HFFc6 (cell line): Measurements from ENCODE around the gene HAVCR1. TPM values are rescaled to one million over a fixed set of nuclear protein-coding genes. Genes with fewer than 3 reads are reported as not detected.
A peak's percentile ranks its signal among the peaks of the same experiment; 100 is the strongest.

Experiments
- DNase-seq: peaks from one replicate; pipeline ENCODE4 v3.0.0-alpha.2; 2018
- H3K27ac Mint-ChIP-seq: 2 replicates; pipeline ENCODE4 v1.8.0; 2020; ENCODE audit warnings: mild to moderate bottlenecking, mixed read lengths
- H3K27me3 Mint-ChIP-seq: 2 replicates; pipeline ENCODE4 v1.8.0; 2021; ENCODE audit warnings: mild to moderate bottlenecking, moderate library complexity, mixed read lengths; ENCODE audit not compliant: insufficient read depth
- H3K36me3 Mint-ChIP-seq: 2 replicates; pipeline ENCODE4 v1.8.0; 2021; ENCODE audit warnings: low read depth, mixed read lengths
- H3K4me1 Mint-ChIP-seq: 2 replicates; pipeline ENCODE4 v1.8.0; 2020; ENCODE audit warnings: low read depth, mixed read lengths
- H3K4me3 Mint-ChIP-seq: 2 replicates; pipeline ENCODE4 v1.8.0; 2020; ENCODE audit warnings: mild to moderate bottlenecking, moderate library complexity, mixed read lengths
- H3K9me3 Mint-ChIP-seq: 2 replicates; pipeline ENCODE4 v1.8.0; 2020; ENCODE audit warnings: mild to moderate bottlenecking, mixed read lengths
- CTCF ChIP-seq: fragments of 200-600 bp; sonication (generic); IDR thresholded peaks from 2 replicates; pipeline ENCODE4 v1.5.0; 2021; ENCODE audit warnings: antibody characterized with exemption, mild to moderate bottlenecking
- long read RNA-seq: library from polyadenylated mRNA; unstranded; transcript quantifications from one replicate; pipeline ENCODE4 v2.0.0, GENCODE V29; 2019
- total RNA-seq, 6 experiments: library from RNA; stranded (reverse); fragmentation: NEBNext Ultra II Directional; extraction: Animal tissue kit (Norgen Biotek cat#: 25700); gene quantifications; 2 replicates in 1 of 6; 3 replicates in 5 of 6; pipeline ENCODE4 v1.2.3, GENCODE V29; 2021

The HAVCR1 gene
- not detected for total RNA-seq
- long read RNA-seq: 0 reads

DNA sequence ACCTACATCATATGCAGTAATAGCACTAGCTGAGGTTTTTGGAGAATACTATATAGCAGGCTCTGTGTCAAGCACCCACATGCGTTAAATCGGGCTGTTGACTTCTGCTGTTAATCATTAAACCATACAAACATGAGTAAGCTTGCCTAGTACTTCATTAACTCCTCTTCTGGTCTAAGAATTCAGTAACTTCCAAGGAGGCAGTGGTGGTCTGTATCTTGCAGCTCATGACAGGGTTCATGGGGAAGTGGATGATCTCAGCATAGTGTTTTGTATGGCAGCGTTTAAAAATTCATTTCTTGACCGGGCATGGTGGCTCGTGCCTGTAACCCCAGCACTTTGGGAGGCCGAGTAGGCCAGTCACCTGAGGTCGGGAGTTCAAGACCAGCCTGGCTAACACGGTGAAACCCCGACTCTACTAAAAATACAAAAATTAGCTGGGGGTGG lies at the start of gene HAVCR1:
TSS of gene HAVCR1 (minus strand) at position 24 of the 447 bp plus-strand sequence. CDS start 1,173 bp downstream, outside the sequence.
- Mint-ChIP-seq H3K4me3 (no peak within 1 kb of the TSS), H3K4me1 (no peaks in the 10 kb centered on the region), H3K9me3 (peaks cover 18% of the 10 kb centered on the region; the same call in 1 of the 2 replicates), H3K27ac (no peak within 1 kb of the TSS), H3K27me3 (no peaks in the 10 kb centered on the region; the same call in none of the 2 replicates), H3K36me3 (no peaks in the 10 kb centered on the region)
- TF ChIP-seq CTCF: no peak
- no peak for DNase-seq

- H3K27ac Mint-ChIP-seq: no peak overlapping the region
- DNase-seq: no peak
- no peak for TF ChIP-seq CTCF
- no peaks in the 10 kb centered on the region for H3K36me3 Mint-ChIP-seq
- H3K4me1 Mint-ChIP-seq: no peaks in the 10 kb centered on the region
- H3K9me3 Mint-ChIP-seq: no peaks in the 10 kb centered on the region
- H3K27me3 Mint-ChIP-seq: peaks cover 13% of the 10 kb centered on the region; the same call in 1 of the 2 replicates
- H3K4me3 Mint-ChIP-seq: no peak overlapping the region
Observed at GRCh38 chr5:157107508-157107907, 48.6 kb upstream of the HAVCR1 start.

DNA sequence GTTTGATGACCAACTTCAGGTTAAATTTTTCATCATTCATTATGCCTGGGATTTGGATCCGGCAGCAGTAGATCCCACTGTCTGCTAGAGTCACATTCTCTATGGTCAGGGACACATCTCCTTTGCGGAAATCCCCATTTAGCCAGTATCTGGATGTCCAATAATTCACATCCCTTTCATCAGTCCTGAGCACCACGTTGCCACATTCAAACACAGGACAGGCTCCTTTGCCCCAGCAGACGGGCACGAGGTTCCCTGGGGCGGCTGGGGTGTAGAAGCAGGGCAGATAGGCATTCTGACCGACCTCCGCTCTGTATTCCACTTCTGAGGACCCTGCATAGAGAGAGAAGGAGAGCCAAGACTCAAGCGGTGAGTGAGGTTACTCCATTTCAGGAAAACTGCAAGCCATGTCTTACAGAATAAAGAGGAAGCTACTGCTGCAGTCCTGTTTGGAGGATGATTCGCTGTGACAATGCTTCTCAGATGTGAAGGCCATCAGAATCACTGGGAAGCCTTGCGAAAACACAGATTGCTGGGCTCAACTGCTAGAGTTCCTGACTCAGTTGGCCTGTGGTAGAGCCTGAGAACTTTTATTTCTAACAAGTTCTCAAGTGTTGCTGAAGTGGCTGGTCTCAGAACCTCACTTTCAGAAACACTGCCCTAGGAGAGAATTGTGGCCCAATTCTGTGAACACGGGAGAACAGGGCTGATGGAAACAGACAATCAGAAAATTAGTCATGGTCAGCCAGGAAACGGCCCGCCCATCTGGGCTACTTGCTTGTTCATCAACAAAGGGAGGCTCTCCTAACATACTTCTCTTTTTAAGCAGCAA lies 47.9 kb upstream of the HAVCR1 start:
- Mint-ChIP-seq H3K27me3 (peaks cover 13% of the 10 kb centered on the region; the same call in 1 of the 2 replicates), H3K9me3 (no peaks in the 10 kb centered on the region), H3K36me3 (no peaks in the 10 kb centered on the region), H3K4me1 (no peaks in the 10 kb centered on the region), H3K27ac (no peak overlapping the region), H3K4me3 (no peak overlapping the region)
- TF ChIP-seq CTCF: no peak
- no peak for DNase-seq

GRCh38 chr5:157100140-157100679 lies 41.3 kb upstream of the HAVCR1 start:
- H3K4me3 Mint-ChIP-seq: peak overlapping the region; percentile 8; the same call in 1 of the 2 replicates
- peaks cover 13% of the 10 kb centered on the region for H3K4me1 Mint-ChIP-seq
- H3K27me3 Mint-ChIP-seq: no peaks in the 10 kb centered on the region
- H3K27ac Mint-ChIP-seq: peak overlapping the region; percentile 39; the same call in 1 of the 2 replicates
- DNase-seq: peak; percentile 54
- H3K36me3 Mint-ChIP-seq: no peaks in the 10 kb centered on the region
- H3K9me3 Mint-ChIP-seq: no peaks in the 10 kb centered on the region
- TF ChIP-seq CTCF: no peak

GRCh38 chr5:157088342-157088990 lies 29.6 kb upstream of the HAVCR1 start:
- Mint-ChIP-seq H3K4me3 (no peak overlapping the region), H3K36me3 (no peaks in the 10 kb centered on the region), H3K9me3 (no peaks in the 10 kb centered on the region; the same call in 1 of the 2 replicates), H3K27me3 (peaks cover 2% of the 10 kb centered on the region; the same call in 1 of the 2 replicates), H3K27ac (no peak overlapping the region), H3K4me1 (no peaks in the 10 kb centered on the region)
- no peak for DNase-seq
- TF ChIP-seq CTCF: no peak
